Activated CD4-positive, alpha-beta T cell treated with anti-CD3 and anti-CD28 coated beads for 24 hours (primary cell): Measurements from ENCODE around the gene SEPTIN7.

ENCODE experiments used
- DNase-seq, 2 donors: peaks; one replicate each; pipeline ENCODE4 v3.0.0-alpha.2; 2020; ENCODE audit warnings: low read depth in 2 of 2

Gene SEPTIN7

GRCh38 chr7:35787925-35788324 lies 12.9 kb upstream of the SEPTIN7 start:
- DNase-seq = no peak

DNA sequence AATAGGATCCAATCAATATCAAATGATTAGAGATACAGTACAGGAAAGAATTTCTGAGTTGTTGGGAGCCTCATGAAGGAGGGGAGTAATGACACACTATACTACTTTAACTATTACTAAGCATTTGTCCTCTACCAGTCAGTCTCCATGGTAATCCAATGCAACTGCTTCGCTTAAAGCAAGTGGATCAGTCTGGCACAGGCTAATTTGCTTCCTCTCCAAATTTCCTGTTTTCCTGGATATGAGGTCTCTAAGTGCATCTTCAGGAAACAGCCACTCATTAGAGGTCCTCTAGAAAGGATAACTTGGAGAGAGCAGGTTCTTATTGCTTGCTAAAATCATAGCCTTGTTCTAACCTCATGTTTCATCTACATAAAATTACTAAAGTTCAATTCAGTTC lies 8.4 kb upstream of the SEPTIN7 start:
- DNase-seq = no peak

DNA sequence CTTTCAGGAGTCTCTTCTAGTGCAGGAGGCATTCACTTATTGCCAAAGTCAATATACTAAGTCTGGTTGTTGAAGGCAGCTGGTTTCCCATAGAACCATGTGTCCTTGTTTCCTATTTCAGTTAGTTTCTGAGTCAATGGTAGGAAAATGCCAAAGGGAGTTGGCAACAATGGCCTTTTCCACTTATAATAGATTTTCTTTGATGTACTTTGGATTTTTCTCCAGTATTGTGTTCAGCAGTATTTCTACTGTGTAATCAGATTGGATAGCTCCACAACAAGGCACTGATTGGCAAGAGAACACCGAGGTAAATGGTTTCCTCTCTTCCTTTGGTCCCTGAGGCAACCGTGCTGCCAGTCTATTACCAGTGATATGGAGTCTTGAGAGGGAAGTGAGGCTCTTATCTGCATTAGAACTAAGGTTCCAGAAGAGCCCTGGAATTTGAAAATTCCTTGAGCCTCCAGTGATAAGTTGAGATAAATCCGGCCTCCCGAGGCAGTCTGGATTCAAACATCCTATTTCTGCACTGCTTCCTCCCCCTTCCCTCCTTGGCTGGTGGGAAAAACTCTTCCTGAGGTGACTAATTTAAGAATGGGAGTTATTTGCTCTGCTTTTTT lies 7.9 kb upstream of the SEPTIN7 start:
- no peak for DNase-seq

GRCh38 chr7:35797311-35797710 lies 3.5 kb upstream of the SEPTIN7 start:
- no peak for DNase-seq

- peak; percentile 69 to 71 for DNase-seq
Measured at GRCh38 chr7:35799846-35800717, 775 bp upstream of the SEPTIN7 start.

DNA sequence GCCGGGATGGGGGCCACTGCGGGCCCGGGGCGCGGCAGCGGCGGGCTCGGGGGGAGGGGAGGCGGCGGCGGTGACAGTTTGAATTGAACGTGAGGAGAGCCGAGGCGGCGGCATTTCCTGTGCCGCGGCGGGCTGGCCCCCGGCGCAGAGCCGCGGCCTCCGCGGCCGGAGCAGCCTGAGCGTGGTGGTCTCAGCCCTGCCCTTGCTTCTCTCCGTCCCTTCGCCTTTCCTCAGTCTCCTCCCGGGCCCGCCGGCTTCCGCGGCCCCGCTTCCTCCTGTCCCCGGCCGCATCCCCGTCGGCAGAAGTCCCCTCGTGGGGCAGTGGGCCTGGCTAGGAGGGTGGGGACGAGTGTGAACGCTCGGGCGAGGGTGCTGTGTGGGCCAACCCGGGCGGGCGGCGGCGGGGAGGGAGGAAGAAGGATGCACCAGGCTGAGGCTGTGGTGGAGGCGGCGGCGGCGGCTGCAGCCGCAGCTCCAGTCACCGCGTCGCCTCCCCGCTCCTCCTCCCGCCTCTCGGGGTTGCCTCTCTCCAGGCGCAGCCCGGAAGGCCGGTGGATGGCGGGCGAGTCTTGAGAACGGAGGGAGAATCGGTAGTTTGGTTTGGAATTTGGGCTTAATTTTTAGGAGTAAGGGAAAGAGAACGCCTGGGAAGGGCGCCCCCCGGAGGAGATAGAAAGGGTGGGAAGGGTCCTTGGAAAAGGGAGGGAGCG lies 690 bp downstream of the SEPTIN7 start:
- DNase-seq = peak; percentile 51 to 57

DNA sequence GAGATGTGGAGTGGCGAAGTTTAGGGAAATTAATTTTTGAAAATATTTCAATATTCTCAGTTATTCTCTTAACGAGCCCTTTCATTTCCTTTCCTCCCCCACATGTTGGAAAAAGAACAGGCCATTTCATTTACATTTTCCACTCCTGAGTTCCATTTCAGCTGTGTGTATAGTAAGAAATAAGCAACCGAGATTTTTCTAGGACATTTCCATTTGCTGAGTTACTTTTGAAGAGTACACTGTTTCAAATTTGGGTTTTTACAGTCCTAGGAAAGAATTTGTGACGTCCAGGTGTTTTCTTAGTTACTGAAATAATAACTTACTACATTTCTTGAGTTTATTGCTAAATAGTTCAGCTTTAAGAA lies 1.2 kb downstream of the SEPTIN7 start:
- DNase-seq = no peak

GRCh38 chr7:35802649-35803048 lies 1.8 kb downstream of the SEPTIN7 start:
- peak in 1 of 2 donors; percentile 3 for DNase-seq

DNA sequence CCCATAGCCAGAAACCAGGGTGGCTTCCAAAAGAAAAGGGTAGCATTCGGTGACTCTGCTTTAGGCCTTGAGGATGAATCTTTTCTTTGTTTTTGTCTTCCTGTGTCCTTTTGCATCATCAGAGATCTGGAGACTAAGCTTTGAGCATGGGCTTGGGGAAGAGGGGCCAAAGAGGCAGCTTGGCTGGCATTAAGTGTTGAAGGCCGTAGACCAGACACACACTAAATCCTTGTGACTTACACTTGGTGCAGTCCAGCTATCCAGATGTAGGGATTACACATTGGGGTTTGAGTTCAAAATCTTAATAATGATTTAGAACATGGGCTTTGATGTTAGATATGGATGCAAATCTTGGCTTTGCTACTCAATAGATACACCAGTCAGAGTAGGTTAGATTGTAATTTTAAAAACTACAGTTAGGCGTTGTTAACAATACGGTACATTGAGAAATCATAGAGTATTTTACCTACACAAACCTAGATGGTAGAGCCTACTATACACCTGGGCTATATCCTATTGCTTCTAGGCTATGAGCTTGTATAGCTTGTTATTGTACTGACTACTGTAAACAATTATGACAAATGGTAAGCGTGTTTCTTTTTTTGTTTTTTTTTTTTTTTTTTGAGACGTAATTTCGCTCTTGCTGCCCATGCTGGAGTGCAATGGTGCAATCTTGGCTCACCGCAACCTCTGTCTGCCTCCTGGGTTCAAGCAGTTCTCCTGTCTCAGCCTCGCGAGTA lies 3.5 kb downstream of the SEPTIN7 start:
- DNase-seq = no peak

- DNase-seq = no peak
Measured at GRCh38 chr7:35805876-35806275, 5.0 kb downstream of the SEPTIN7 start.

GRCh38 chr7:35816514-35816913 lies 15.7 kb downstream of the SEPTIN7 start:
- DNase-seq = no peak

DNA sequence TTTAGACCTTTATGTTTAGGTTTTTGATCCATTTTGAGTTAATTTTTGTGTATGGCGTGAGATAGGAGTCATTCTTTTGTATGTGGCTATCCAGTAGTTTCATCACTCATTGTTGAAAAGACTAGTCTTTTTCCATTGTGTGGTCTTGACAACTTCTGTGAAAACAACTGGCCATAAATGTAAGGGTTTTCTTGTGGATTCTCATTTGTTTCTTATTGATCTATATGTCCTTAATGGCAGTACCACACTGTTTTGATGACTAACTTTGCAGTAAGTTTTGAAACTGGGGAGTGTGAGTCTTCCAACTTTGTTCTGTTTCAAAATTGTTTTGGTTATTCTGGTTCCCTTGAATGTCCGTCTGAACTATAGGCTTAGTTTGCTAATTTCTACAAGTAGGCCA lies 16.3 kb downstream of the SEPTIN7 start:
- DNase-seq = no peak

- DNase-seq = no peak
Measured at GRCh38 chr7:35817930-35818329, 17.1 kb downstream of the SEPTIN7 start.

- no peak for DNase-seq
Measured at GRCh38 chr7:35818513-35818912, 17.7 kb downstream of the SEPTIN7 start.

DNA sequence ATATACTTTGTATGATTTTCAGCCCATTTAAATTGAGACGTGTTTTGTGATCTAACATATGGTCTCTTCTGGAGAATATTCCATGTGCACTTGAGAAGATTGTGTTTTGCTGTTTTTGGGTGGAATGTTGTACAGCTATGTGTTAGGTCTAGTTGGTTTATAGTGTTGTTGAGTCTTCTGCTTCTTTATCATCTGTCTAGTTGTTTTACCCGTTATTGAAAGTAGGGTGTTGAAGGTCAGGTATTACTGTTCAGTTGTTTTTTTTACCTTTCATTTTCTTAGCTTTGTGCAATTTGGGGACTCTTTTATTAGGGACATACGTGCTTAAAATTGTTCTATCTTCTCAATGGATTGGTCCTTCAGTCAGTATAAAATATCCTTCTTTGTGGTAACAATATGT lies 18.5 kb downstream of the SEPTIN7 start:
- DNase-seq = no peak

DNA sequence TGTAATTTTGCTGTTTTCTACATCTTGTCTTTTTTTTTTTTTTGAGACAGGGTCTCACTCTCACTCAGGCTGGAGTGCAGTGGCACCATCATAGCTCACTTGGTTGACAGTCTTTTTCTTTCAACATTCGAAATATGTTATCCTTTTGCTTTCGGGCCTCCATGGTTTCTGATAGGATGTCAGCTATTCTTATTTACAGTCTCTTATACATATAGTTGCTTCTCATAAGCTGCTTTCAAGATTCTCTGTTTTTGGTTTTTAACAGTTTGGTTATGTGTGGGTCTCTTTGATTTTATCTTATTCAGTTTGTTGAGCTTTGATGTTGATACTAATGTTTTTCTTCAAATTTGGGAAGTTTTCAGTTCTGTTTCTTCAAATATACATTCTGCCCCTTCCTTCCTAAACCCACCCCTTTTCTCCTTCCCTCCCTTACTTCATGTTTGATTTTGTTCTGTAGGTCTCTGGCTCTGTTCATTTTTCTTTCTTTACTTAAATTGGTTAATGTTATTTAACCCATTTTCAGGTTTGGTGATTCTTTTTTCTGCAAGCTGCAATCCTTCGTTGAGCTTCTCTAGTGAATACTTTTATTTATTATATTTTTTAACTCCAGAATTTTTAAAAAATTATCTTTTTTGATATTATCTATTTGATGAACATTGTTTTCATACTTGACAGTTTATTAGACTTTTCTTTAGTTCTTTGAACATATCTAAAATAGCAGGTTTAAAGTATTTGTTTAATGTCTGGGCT lies 19.3 kb downstream of the SEPTIN7 start:
- no peak for DNase-seq

- DNase-seq = no peak
Measured at GRCh38 chr7:35820858-35821257, 20.0 kb downstream of the SEPTIN7 start.

DNA sequence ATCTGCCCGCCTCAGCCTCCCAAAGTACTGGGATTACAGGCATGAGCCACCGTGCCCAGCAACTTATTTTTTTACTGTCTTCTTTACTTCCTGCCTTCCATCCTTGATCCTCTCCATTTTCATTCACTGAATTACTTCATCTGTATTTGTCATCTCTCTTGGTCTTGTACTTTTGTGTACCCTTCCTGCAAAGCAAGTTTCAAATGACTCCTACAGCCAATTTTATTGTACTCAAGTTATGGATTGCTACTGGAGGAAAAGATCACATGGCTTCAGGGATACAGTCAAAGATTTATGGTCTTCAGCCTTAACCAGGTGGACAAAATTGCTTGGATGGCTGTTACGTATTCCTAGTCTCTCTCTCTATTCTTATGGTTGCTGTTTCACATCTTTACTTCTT lies 22.6 kb downstream of the SEPTIN7 start:
- DNase-seq = no peak

DNA sequence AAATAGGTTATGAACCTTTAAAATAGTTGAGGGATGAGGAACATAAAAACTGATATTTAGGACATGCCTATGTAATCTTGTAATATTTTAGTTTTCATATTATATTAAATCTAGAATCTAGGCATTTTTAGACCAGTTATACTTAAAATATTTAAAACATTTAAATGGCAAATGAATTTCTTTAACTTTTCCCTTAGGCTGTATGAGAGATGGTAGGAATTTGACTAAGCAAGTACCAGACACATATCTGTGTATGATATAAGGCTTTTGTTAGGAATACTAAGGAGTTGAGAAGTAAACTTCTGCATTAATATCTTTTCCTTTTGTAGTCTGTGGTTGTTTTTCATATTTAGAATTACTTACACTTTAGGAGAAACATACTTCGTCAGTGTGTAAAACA lies 25.1 kb downstream of the SEPTIN7 start:
- no peak for DNase-seq

DNA sequence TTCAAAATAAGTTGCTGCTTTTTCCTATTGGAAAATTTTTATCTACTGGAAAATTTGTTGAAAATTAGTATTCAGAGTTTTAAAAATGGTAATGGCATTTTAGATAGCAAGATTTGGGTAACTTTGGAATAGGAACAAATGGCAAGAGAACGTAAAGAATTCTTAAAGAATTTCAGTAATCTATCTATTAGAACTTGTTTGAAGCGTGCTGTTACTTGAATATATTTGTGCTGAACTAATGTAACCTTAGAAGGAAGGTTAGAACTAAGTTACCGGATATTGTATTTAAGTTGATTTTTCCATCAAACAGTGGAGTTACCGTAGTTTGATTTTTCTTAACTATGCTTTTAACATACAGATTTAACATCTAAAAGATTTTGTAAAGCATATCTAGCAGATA lies 25.9 kb downstream of the SEPTIN7 start:
- DNase-seq = no peak

DNA sequence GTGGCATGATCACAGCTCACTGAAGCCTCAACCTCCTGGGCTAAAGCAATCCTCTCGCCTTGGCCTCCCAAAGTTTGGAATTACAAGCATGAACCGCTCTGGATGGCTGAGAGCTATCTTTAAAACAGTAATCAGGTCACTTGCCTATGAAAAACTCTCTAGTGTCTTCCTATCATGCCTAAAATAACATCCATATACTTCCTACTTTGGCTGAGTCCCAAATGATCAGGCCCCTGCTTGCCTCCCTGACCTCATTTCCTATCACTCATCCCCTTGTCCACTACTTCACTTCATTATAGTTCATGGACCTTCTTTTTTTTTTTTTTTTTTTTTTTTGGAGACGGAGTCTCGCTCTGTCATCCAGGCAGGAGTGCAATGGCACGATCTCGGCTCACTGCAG lies 28.0 kb downstream of the SEPTIN7 start:
- DNase-seq = no peak
